Nephron progenitor cell (in vitro differentiated cells): ENCODE data around the gene KIRREL3.

ENCODE experiments used
- DNase-seq: peaks from one replicate; pipeline ENCODE4 v3.0.0; 2021
- H3K27ac Mint-ChIP-seq: 2 replicates; pipeline ENCODE4 v1.8.0; 2021; ENCODE audit warnings: mild to moderate bottlenecking, moderate library complexity, mixed read lengths
- H3K27me3 Mint-ChIP-seq: 2 replicates; pipeline ENCODE4 v1.8.0; 2021; ENCODE audit warnings: mild to moderate bottlenecking, low read depth, mixed read lengths; ENCODE audit not compliant: poor library complexity
- H3K36me3 Mint-ChIP-seq: 2 replicates; pipeline ENCODE4 v1.8.0; 2021; ENCODE audit warnings: low read depth, mixed read lengths
- H3K4me1 Mint-ChIP-seq: 2 replicates; pipeline ENCODE4 v1.8.0; 2021; ENCODE audit warnings: mixed read lengths
- H3K4me3 Mint-ChIP-seq: 2 replicates; pipeline ENCODE4 v1.8.0; 2021; ENCODE audit warnings: mild to moderate bottlenecking, moderate library complexity, mixed read lengths
- H3K9me3 Mint-ChIP-seq: 2 replicates; pipeline ENCODE4 v1.8.0; 2021; ENCODE audit warnings: mild to moderate bottlenecking, moderate library complexity, mixed read lengths
- CTCF ChIP-seq: fragments of 200-600 bp; sonication (generic); IDR thresholded peaks from 2 replicates; pipeline ENCODE4 v1.5.0; 2021; ENCODE audit warnings: antibody characterized with exemption

KIRREL3 gene

GRCh38 chr11:126627421-126627820 is 373.1 kb downstream of the KIRREL3 start:
- peaks cover 8% of the 10 kb centered on the region for H3K27me3 Mint-ChIP-seq
- DNase-seq, result no peak
- peaks cover 23% of the 10 kb centered on the region for H3K4me1 Mint-ChIP-seq
- H3K9me3 Mint-ChIP-seq, result no peaks in the 10 kb centered on the region
- H3K27ac Mint-ChIP-seq, result no peak overlapping the region
- no peaks in the 10 kb centered on the region for H3K36me3 Mint-ChIP-seq
- no peak for TF ChIP-seq CTCF
- H3K4me3 Mint-ChIP-seq, result no peak overlapping the region

- TF ChIP-seq CTCF, result no peak
- peaks cover 8% of the 10 kb centered on the region for H3K4me1 Mint-ChIP-seq
- peaks cover 8% of the 10 kb centered on the region for H3K27me3 Mint-ChIP-seq
- no peaks in the 10 kb centered on the region for H3K9me3 Mint-ChIP-seq
- H3K4me3 Mint-ChIP-seq, result no peak overlapping the region
- DNase-seq, result no peak
- H3K27ac Mint-ChIP-seq, result no peak overlapping the region
- no peaks in the 10 kb centered on the region for H3K36me3 Mint-ChIP-seq
Observed at GRCh38 chr11:126624506-126624905, 376.1 kb downstream of the KIRREL3 start.

GRCh38 chr11:126619516-126619915 is 381.1 kb downstream of the KIRREL3 start:
- Mint-ChIP-seq H3K4me3 (no peak overlapping the region), H3K9me3 (no peaks in the 10 kb centered on the region), H3K27ac (no peak overlapping the region), H3K36me3 (no peaks in the 10 kb centered on the region), H3K4me1 (peaks cover 7% of the 10 kb centered on the region), H3K27me3 (peaks cover 3% of the 10 kb centered on the region)
- no peak for DNase-seq
- TF ChIP-seq CTCF, result no peak

DNA sequence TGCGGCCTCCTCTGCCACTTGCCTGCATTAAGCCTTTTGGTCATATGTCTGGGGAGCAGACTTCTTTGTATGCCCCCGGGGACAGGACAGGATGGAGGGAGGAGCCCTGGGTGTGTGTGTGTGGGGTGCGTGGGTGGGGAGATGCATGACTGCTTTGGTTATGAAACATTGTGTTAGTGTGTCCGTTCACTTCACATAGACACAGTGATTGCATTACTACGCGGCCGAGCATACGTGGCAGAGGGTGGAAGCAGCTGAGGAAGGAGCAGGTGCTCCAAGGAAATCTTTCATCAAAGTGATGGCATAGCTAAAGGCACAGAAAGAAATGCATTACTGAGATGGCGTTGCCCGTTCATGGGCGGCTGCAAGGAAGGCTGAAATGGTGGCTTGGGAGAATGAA is 384.7 kb downstream of the KIRREL3 start:
- Mint-ChIP-seq H3K27me3 (peaks cover 7% of the 10 kb centered on the region), H3K27ac (no peak overlapping the region), H3K4me1 (peaks cover 8% of the 10 kb centered on the region), H3K4me3 (no peak overlapping the region), H3K9me3 (no peaks in the 10 kb centered on the region), H3K36me3 (no peaks in the 10 kb centered on the region)
- DNase-seq, result no peak
- no peak for TF ChIP-seq CTCF

DNA sequence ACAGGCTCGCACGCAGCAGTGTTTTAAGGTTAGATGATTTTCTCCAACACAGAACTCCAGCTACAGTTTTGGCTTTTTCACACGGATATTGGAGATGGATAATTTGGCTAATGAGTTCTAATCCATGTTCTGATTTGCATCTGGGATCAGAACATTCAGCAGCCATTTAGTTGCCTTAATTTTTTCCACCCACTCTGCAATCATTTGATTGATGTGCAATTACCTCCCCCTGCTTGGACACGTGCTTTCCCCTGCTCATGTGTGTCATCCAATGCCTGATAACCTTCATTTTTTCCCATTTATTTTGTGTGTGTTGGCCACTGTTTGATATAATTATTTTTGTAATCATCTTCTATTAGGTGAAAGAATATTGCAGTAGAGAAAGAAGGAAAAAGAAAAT is 387.3 kb downstream of the KIRREL3 start:
- TF ChIP-seq CTCF, result no peak
- H3K27me3 Mint-ChIP-seq, result peaks cover 20% of the 10 kb centered on the region
- H3K36me3 Mint-ChIP-seq, result no peaks in the 10 kb centered on the region
- H3K4me3 Mint-ChIP-seq, result no peak overlapping the region
- DNase-seq, result no peak
- H3K9me3 Mint-ChIP-seq, result no peaks in the 10 kb centered on the region
- peaks cover 31% of the 10 kb centered on the region for H3K4me1 Mint-ChIP-seq
- H3K27ac Mint-ChIP-seq, result no peak overlapping the region

DNA sequence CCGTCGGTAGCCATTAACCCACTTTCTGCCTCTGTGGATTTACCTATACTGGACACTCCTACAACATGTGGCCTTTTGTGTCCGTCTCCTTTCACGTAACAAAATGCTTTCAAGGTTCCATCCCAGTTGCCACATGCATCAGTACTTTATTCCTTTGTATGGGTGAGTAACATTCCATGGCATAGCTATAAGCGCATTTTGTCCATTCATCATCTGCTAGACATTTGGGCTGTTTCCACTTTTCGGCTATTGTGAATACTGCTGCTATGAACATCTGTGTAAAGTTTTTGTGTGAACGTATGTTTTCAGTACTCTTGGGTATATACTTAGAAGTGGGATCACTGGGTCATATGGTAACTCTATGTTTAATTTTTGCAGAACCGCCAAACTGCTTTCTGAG is 387.9 kb downstream of the KIRREL3 start:
- H3K4me3 Mint-ChIP-seq, result no peak overlapping the region
- no peak overlapping the region for H3K27ac Mint-ChIP-seq
- H3K4me1 Mint-ChIP-seq, result peaks cover 34% of the 10 kb centered on the region
- no peaks in the 10 kb centered on the region for H3K36me3 Mint-ChIP-seq
- TF ChIP-seq CTCF, result no peak
- no peak for DNase-seq
- peaks cover 20% of the 10 kb centered on the region for H3K27me3 Mint-ChIP-seq
- H3K9me3 Mint-ChIP-seq, result no peaks in the 10 kb centered on the region
